HEK293 (cell line): ENCODE results near the gene GTF3C1.

Source experiments
- CTCF ChIA-PET: fragments of 350-600 bp; formaldehyde crosslinking; extraction: SDS; loops from one replicate; lab custom pipeline; 2021; ENCODE audit warnings: antibody characterized with exemption; lab: Yijun Ruan, JAX
- POLR2A ChIA-PET: fragments of 300-600 bp; formaldehyde crosslinking; extraction: SDS; loops from one replicate; lab custom pipeline; 2020; ENCODE audit warnings: antibody characterized with exemption, inconsistent platforms; lab: Yijun Ruan, JAX
- H3K27ac ChIP-seq: fragments of 200-500 bp; sonication (Bioruptor generic); 2 replicates; pipeline ENCODE4 v1.5.1; 2014; ENCODE audit warnings: low read depth, low read length, control low read depth, inconsistent platforms; ENCODE audit errors: extremely low read depth
- H3K36me3 ChIP-seq, 2 experiments: fragments of 200-500 bp in 1 of 2; sonication (Bioruptor generic) in 1 of 2; 1 replicate in 1 of 2; 2 replicates in 1 of 2; pipeline ENCODE4 v1.5.1; 2014 to 2017; ENCODE audit warnings: inconsistent platforms in 2 of 2, low read length in 2 of 2; ENCODE audit not compliant: control insufficient read depth in 2 of 2, insufficient read depth in 1 of 2
- H3K4me1 ChIP-seq: fragments of 200-500 bp; sonication (Bioruptor generic); 2 replicates; pipeline ENCODE4 v1.5.1; 2014; ENCODE audit warnings: mild to moderate bottlenecking, low read length, inconsistent platforms; ENCODE audit not compliant: control insufficient read depth, insufficient read depth
- H3K4me3 ChIP-seq: 2 replicates; pipeline ENCODE4 v1.5.1; 2011; ENCODE audit warnings: low read depth, mild to moderate bottlenecking, control low read depth, low read length, moderate library complexity
- H3K9me3 ChIP-seq: fragments of 200-500 bp; sonication (Bioruptor generic); 2 replicates; pipeline ENCODE4 v1.5.1; 2014; ENCODE audit warnings: low read depth, low read length, inconsistent platforms; ENCODE audit not compliant: control insufficient read depth, insufficient read depth
- ATF2 ChIP-seq: fragments of 450-650 bp; formaldehyde crosslinking; IDR thresholded peaks from 2 replicates; pipeline ENCODE4 v1.5.1; 2016; ENCODE audit warnings: missing biosample characterization, missing genetic modification characterization, low read depth
- TSHZ1 ChIP-seq: fragments of 450-650 bp; formaldehyde crosslinking; IDR thresholded peaks from 2 replicates; pipeline ENCODE4 v1.5.1; 2016; ENCODE audit warnings: missing biosample characterization, missing genetic modification characterization, borderline replicate concordance
- YY1 ChIP-seq: fragments of 450-650 bp; formaldehyde crosslinking; IDR thresholded peaks from 2 replicates; pipeline ENCODE4 v1.5.1; 2018; ENCODE audit warnings: missing biosample characterization, missing genetic modification characterization
- ZNF121 ChIP-seq: fragments of 450-650 bp; formaldehyde crosslinking; IDR thresholded peaks from 2 replicates; pipeline ENCODE4 v1.5.1; 2016; ENCODE audit warnings: missing biosample characterization, missing genetic modification characterization
- ZNF155 ChIP-seq: fragments of 450-650 bp; formaldehyde crosslinking; IDR thresholded peaks from 2 replicates; pipeline ENCODE4 v1.5.1; 2016; ENCODE audit warnings: missing biosample characterization, missing genetic modification characterization
- ZNF16 ChIP-seq: fragments of 450-650 bp; formaldehyde crosslinking; IDR thresholded peaks from 2 replicates; pipeline ENCODE4 v1.5.1; 2016; ENCODE audit warnings: low read depth, missing biosample characterization, missing genetic modification characterization
- ZNF18 ChIP-seq: fragments of 450-650 bp; formaldehyde crosslinking; IDR thresholded peaks from 2 replicates; pipeline ENCODE4 v1.5.1; 2016; ENCODE audit warnings: missing biosample characterization, missing genetic modification characterization
- ZNF266 ChIP-seq: fragments of 450-650 bp; formaldehyde crosslinking; IDR thresholded peaks from 2 replicates; pipeline ENCODE4 v1.5.1; 2016; ENCODE audit warnings: missing biosample characterization, missing genetic modification characterization, low read depth
- ZNF366 ChIP-seq: fragments of 450-650 bp; formaldehyde crosslinking; conservative IDR thresholded peaks from 2 replicates; pipeline ENCODE4 v1.5.1; 2016; ENCODE audit warnings: missing biosample characterization, missing genetic modification characterization
- ZNF37A ChIP-seq: fragments of 450-650 bp; IDR thresholded peaks from 2 replicates; pipeline ENCODE4 v1.5.1; 2018; ENCODE audit warnings: missing biosample characterization, missing genetic modification characterization
- ZNF394 ChIP-seq: fragments of 450-650 bp; formaldehyde crosslinking; IDR thresholded peaks from 2 replicates; pipeline ENCODE4 v1.5.1; 2016; ENCODE audit warnings: missing biosample characterization, missing genetic modification characterization, mild to moderate bottlenecking, moderate library complexity, borderline replicate concordance
- ZNF473 ChIP-seq: fragments of 450-650 bp; formaldehyde crosslinking; IDR thresholded peaks from 2 replicates; pipeline ENCODE4 v1.5.1; 2017; ENCODE audit warnings: missing biosample characterization, missing genetic modification characterization
- ZNF596 ChIP-seq: fragments of 450-650 bp; IDR thresholded peaks from 2 replicates; pipeline ENCODE4 v1.5.0; 2018; ENCODE audit warnings: missing biosample characterization, mild to moderate bottlenecking, missing genetic modification characterization, moderate library complexity
- ZNF624 ChIP-seq: fragments of 450-650 bp; formaldehyde crosslinking; IDR thresholded peaks from 2 replicates; pipeline ENCODE4 v1.5.1; 2017; ENCODE audit warnings: missing biosample characterization, missing genetic modification characterization
- ZNF626 ChIP-seq: fragments of 450-650 bp; sonication (Bioruptor Pico); formaldehyde crosslinking; IDR thresholded peaks from 2 replicates; pipeline ENCODE4 v1.5.1; 2018; ENCODE audit warnings: missing biosample characterization, missing genetic modification characterization, inconsistent platforms
- ZNF701 ChIP-seq: fragments of 450-650 bp; formaldehyde crosslinking; IDR thresholded peaks from 2 replicates; pipeline ENCODE4 v1.5.1; 2016; ENCODE audit warnings: missing biosample characterization, missing genetic modification characterization

The GTF3C1 gene

GRCh38 chr16:27591837-27592236 lies 42.1 kb upstream of the GTF3C1 start (continued):
- TF ChIP-seq ZNF626 (tag by site-specific recombination) (no peak), YY1 (tag by site-specific recombination) (no peak), ZNF701 (tag by site-specific recombination) (no peak), ZNF366 (tag by site-specific recombination) (no peak), ZNF16 (tag by site-specific recombination) (no peak), TSHZ1 (tag by site-specific recombination) (no peak), ZNF121 (no peak), ZNF37A (tag by site-specific recombination) (no peak)

GRCh38 chr16:27588057-27588456 lies 38.3 kb upstream of the GTF3C1 start:
- ChIA-PET CTCF (interaction anchor here (0.7 to 1.2 kb wide), 2 partner anchors 16 to 1755 kb away, joined by 3 to 4 read pairs; no protein-coding TSS in a partner anchor), POLR2A (interaction anchor here (1.5 kb wide), 1 partner anchor 38 kb away, joined by 5 read pairs; the partner anchor contains the start of genes GTF3C1 and KATNIP)
- TF ChIP-seq ZNF473 (tag by site-specific recombination), result no peak
- TF ChIP-seq ZNF266 (tag by site-specific recombination), result no peak
- no peak for TF ChIP-seq ZNF18
- TF ChIP-seq ZNF394 (tag by site-specific recombination), result no peak
- no peak for TF ChIP-seq ZNF624 (tag by site-specific recombination)
- TF ChIP-seq, all 188 proteins: peak for 0
- Histone ChIP-seq H3K4me1 (no peaks in the 10 kb centered on the region), H3K4me3 (no peak overlapping the region), H3K36me3 (peaks cover 0 to 2% of the 10 kb centered on the region in 2 experiments; a peak in 1 of 3 replicates), H3K27ac (no peak overlapping the region), H3K9me3 (no peaks in the 10 kb centered on the region)

DNA sequence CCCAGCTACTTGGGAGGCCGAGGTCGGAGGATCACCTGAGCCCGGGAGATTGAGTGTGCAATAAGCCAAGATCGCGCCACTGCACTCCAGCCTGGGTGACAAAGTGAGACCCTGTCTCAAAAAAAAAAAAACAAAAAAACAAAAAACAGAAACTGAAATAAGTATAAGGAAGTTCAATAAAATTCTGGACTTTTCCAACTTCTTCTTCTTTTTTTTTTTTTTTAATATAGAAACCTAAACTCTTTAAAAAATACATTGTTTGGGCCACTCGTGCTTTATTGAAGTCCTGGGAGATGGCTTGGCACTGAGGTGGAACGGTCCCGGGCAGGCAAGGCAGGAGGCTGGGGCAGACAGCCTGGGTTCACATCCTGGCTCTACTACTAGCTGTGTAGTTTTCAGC lies 37.0 kb upstream of the GTF3C1 start:
- no peak for TF ChIP-seq ZNF596 (tag by site-specific recombination)
- TF ChIP-seq ATF2, result no peak
- TF ChIP-seq ZNF155 (tag by site-specific recombination), result no peak
- ChIA-PET POLR2A (interaction anchor here (0.7 to 1.5 kb wide), 2 partner anchors 37 to 68 kb away, joined by 3 to 5 read pairs; partner anchors contain the start of genes GTF3C1 and KATNIP), CTCF (interaction anchor here (1.4 kb wide), 1 partner anchor 53 kb away, joined by 6 read pairs; no protein-coding TSS in a partner anchor)
- no peaks in the 10 kb centered on the region for H3K9me3 ChIP-seq
- H3K27ac ChIP-seq, result no peak overlapping the region
- H3K4me3 ChIP-seq, result no peak overlapping the region
- peaks cover 0 to 2% of the 10 kb centered on the region in 2 experiments; a peak in 1 of 3 replicates for H3K36me3 ChIP-seq
- no peaks in the 10 kb centered on the region for H3K4me1 ChIP-seq
